Activated CD4-positive, CD25-positive, alpha-beta regulatory T cell treated with anti-CD3 and anti-CD28 coated beads, Interleukin-2, amount 50 U/mL, for 16 hours (primary cell): ENCODE data around the gene SLC9C2.
A peak's percentile ranks its signal among the peaks of the same experiment; 100 is the strongest.
"Not testable (repeated sequence)": the region's sequence is repeated elsewhere in the genome, so short reads cannot be mapped to it uniquely, and the experiment has no call there.

Source experiments
- DNase-seq: peaks from one replicate; pipeline ENCODE4 v3.0.0-alpha.2; 2020; ENCODE audit warnings: low read depth, low spot score

Gene SLC9C2

GRCh38 chr1:173489149-173489600, 113.7 kb downstream of the SLC9C2 start:
- no peak for DNase-seq

- no peak for DNase-seq
Measured at GRCh38 chr1:173488001-173488400, 114.9 kb downstream of the SLC9C2 start.

GRCh38 chr1:173485401-173485800, 117.5 kb downstream of the SLC9C2 start:
- DNase-seq, result no peak

GRCh38 chr1:173484276-173484675, 118.6 kb downstream of the SLC9C2 start:
- DNase-seq, result no peak

GRCh38 chr1:173482683-173483082, 120.2 kb downstream of the SLC9C2 start:
- no peak for DNase-seq

GRCh38 chr1:173481195-173481772, 121.6 kb downstream of the SLC9C2 start:
- no peak for DNase-seq

- no peak for DNase-seq
Measured at GRCh38 chr1:173479649-173480048, 123.2 kb downstream of the SLC9C2 start.

- DNase-seq, result no peak
Measured at GRCh38 chr1:173478094-173478674, 124.7 kb downstream of the SLC9C2 start.

- DNase-seq, result peak; percentile 65
Measured at GRCh38 chr1:173477286-173478093, 125.4 kb downstream of the SLC9C2 start, which contains the start of gene PRDX6. Gene PRDX6, plus strand, starts transcription at chr1:173477335. Its CDS starts 63 bp downstream, at chr1:173477398.

- peak; percentile 26 for DNase-seq
Measured at GRCh38 chr1:173476665-173477285, 126.1 kb downstream of the SLC9C2 start.

- DNase-seq, result no peak
Measured at GRCh38 chr1:173476197-173476664, 126.6 kb downstream of the SLC9C2 start.

GRCh38 chr1:173475564-173476196, 127.2 kb downstream of the SLC9C2 start:
- DNase-seq, result no peak

GRCh38 chr1:173474780-173475421, 128.0 kb downstream of the SLC9C2 start:
- DNase-seq, result not testable (repeated sequence)

- no peak for DNase-seq
Measured at GRCh38 chr1:173474097-173474779, 128.6 kb downstream of the SLC9C2 start.

GRCh38 chr1:173473599-173474011, 129.3 kb downstream of the SLC9C2 start:
- no peak for DNase-seq

GRCh38 chr1:173470608-173471007, 132.3 kb downstream of the SLC9C2 start:
- no peak for DNase-seq

- DNase-seq, result no peak
Measured at GRCh38 chr1:173469656-173470055, 133.2 kb downstream of the SLC9C2 start.

- DNase-seq, result no peak
Measured at GRCh38 chr1:173467426-173467825, 135.4 kb downstream of the SLC9C2 start.

GRCh38 chr1:173464185-173464584, 138.7 kb downstream of the SLC9C2 start:
- not testable (repeated sequence) for DNase-seq

GRCh38 chr1:173462666-173463065, 140.2 kb downstream of the SLC9C2 start:
- not testable (repeated sequence) for DNase-seq
